Mesothelial cell of epicardium (in vitro differentiated cells): ENCODE results near the gene VIPR2. TPM values are rescaled to one million over a fixed set of nuclear protein-coding genes. Genes with fewer than 3 reads are reported as not detected.

ENCODE experiments used
- DNase-seq, 2 experiments: peaks; one replicate each; pipeline ENCODE4 v3.0.0; 2021; ENCODE audit warnings: low spot score in 2 of 2; ENCODE audit not compliant: unreplicated experiment in 2 of 2
- H3K27ac Mint-ChIP-seq: 2 replicates; pipeline ENCODE4 v1.8.0; 2021; ENCODE audit warnings: mixed read lengths
- H3K27me3 Mint-ChIP-seq: 2 replicates; pipeline ENCODE4 v1.8.0; 2021; ENCODE audit warnings: low read depth, mixed read lengths
- H3K36me3 Mint-ChIP-seq: 2 replicates; pipeline ENCODE4 v1.8.0; 2021; ENCODE audit warnings: mixed read lengths
- H3K4me1 Mint-ChIP-seq: 2 replicates; pipeline ENCODE4 v1.8.0; 2021; ENCODE audit warnings: mixed read lengths
- H3K4me3 Mint-ChIP-seq: 2 replicates; pipeline ENCODE4 v1.8.0; 2021; ENCODE audit warnings: mild to moderate bottlenecking, moderate library complexity, mixed read lengths
- H3K9me3 Mint-ChIP-seq: 2 replicates; pipeline ENCODE4 v1.8.0; 2021; ENCODE audit warnings: mixed read lengths
- CTCF ChIP-seq: fragments of 200-600 bp; sonication (generic); IDR thresholded peaks from one replicate; pipeline ENCODE4 v1.5.0; 2021; ENCODE audit warnings: antibody characterized with exemption; ENCODE audit not compliant: unreplicated experiment
- total RNA-seq: library from RNA; stranded (reverse); gene quantifications from 3 replicates; pipeline ENCODE4 v1.2.1, GENCODE V29; 2021

Gene VIPR2
- total RNA-seq, 1 donor from 2014 or later, result 0.04 TPM

GRCh38 chr7:159067576-159068487, 76.8 kb downstream of the VIPR2 start:
- no peaks in the 10 kb centered on the region for H3K36me3 Mint-ChIP-seq
- no peaks in the 10 kb centered on the region for H3K9me3 Mint-ChIP-seq
- H3K4me1 Mint-ChIP-seq, result peaks cover 10% of the 10 kb centered on the region
- no peak for DNase-seq
- no peak overlapping the region for H3K4me3 Mint-ChIP-seq
- H3K27ac Mint-ChIP-seq, result no peak overlapping the region
- no peak for TF ChIP-seq CTCF
- peaks cover 2% of the 10 kb centered on the region for H3K27me3 Mint-ChIP-seq

- no peaks in the 10 kb centered on the region for H3K9me3 Mint-ChIP-seq
- TF ChIP-seq CTCF, result no peak
- H3K36me3 Mint-ChIP-seq, result no peaks in the 10 kb centered on the region
- peaks cover 8% of the 10 kb centered on the region for H3K27me3 Mint-ChIP-seq
- no peak for DNase-seq
- H3K4me1 Mint-ChIP-seq, result peaks cover 10% of the 10 kb centered on the region
- H3K27ac Mint-ChIP-seq, result no peak overlapping the region
- H3K4me3 Mint-ChIP-seq, result no peak overlapping the region
Measured at GRCh38 chr7:159066816-159067575, 77.7 kb downstream of the VIPR2 start.

DNA sequence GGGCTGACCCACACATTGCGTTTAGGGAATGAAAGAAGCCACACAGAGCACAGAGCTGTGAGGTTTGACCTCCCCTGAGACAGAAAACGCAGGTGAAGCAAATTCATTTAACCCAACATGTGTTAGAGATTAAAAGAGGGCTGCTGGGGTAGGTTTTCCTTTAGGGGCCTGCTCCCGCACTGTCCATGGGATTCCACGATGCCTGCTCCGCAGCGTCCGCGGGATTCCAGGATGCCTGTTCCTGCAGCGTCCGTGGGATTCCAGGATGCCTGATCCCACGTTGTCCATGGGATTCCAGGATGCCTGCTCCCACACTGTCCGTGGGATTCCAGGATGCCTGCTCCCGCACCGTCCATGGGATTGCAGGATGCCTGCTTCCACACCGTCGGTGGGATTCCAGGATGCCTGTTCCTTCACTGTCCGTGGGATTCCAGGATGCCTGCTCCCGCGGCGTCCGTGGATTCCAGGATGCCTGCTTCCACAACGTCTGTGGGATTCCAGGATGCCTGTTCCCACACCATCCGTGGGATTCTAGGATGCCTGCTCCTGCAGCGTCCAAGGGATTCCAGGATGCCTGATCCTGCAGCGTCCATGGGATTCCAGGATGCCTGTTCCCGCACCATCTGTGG, 78.7 kb downstream of the VIPR2 start:
- H3K9me3 Mint-ChIP-seq, result no peaks in the 10 kb centered on the region

DNA sequence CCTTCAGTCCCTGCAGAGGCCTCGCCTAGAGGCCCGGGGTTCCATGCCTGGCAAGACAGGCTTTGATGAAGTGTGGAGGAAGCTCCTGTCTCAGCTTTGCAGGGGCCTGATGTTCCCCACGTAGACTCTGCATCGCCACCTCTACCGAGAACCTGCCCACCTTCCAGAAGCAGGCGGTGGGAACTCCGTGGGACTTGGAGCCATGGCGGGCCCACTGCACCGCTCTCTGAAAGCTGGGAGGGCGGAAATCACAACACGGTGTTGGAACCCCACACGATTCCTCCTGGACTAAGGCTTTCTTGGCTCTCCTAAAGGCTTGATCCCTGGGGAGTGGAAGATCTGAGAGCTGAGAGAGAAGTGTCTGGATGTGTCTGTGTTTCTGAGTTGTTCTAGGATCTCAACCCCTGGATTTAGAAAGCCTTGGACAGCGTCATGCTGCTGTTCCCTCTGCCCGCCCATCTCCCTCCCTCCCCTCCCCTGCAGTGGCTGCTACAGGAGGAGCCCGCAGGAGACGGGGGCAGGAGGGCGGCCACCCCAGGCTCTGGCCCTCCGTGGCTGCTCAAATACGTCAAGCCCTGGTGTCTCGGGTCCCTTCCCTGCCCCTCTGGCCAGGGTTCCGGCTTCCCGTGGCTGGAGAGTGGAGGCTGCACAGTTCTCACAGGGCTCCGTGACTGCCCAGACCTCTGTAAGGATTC, 79.7 kb downstream of the VIPR2 start:
- Mint-ChIP-seq H3K4me1 (peaks cover 7% of the 10 kb centered on the region), H3K27me3 (peaks cover 11% of the 10 kb centered on the region), H3K27ac (no peak overlapping the region), H3K36me3 (no peaks in the 10 kb centered on the region), H3K4me3 (no peak overlapping the region), H3K9me3 (no peaks in the 10 kb centered on the region)
- no peak for DNase-seq
- TF ChIP-seq CTCF, result no peak

More for the DNA sequence above, 78.7 kb downstream of the VIPR2 start:
- H3K27ac Mint-ChIP-seq, result no peak overlapping the region
- H3K4me3 Mint-ChIP-seq, result no peak overlapping the region
- TF ChIP-seq CTCF, result no peak
- H3K4me1 Mint-ChIP-seq, result peaks cover 14% of the 10 kb centered on the region
- no peaks in the 10 kb centered on the region for H3K36me3 Mint-ChIP-seq
- peaks cover 11% of the 10 kb centered on the region for H3K27me3 Mint-ChIP-seq
- DNase-seq, result no peak

GRCh38 chr7:159064121-159064815, 80.4 kb downstream of the VIPR2 start:
- DNase-seq, result no peak
- Mint-ChIP-seq H3K36me3 (no peaks in the 10 kb centered on the region), H3K4me3 (no peak overlapping the region), H3K27me3 (peaks cover 11% of the 10 kb centered on the region), H3K9me3 (no peaks in the 10 kb centered on the region), H3K27ac (no peak overlapping the region), H3K4me1 (peaks cover 3% of the 10 kb centered on the region)
- no peak for TF ChIP-seq CTCF
